NT2/D1 (cell line): Measurements from ENCODE around the gene PSMD12.
"Not testable (repeated sequence)": the region's sequence is repeated elsewhere in the genome, so short reads cannot be mapped to it uniquely, and the experiment has no call there.

Experiments used
- YY1 ChIP-seq: IDR thresholded peaks from 2 replicates; pipeline ENCODE4 v1.6.1; 2011; ENCODE audit not compliant: insufficient read length, insufficient read depth
- ZNF274 ChIP-seq: IDR thresholded peaks from 2 replicates; pipeline ENCODE4 v1.6.1; 2011; ENCODE audit warnings: mild to moderate bottlenecking, low read depth, low read length

GRCh38 chr17:67331381-67332161 is 34.8 kb downstream of the PSMD12 start:
- not testable (repeated sequence) for TF ChIP-seq YY1, ZNF274
